HCT116 (cell line): ENCODE data around the gene INPP5F.

Source experiments
- CBX3 ChIP-seq: IDR thresholded peaks from 2 replicates; pipeline ENCODE4 v1.6.1; 2012; ENCODE audit warnings: low read depth
- EZH2 ChIP-seq: fragments of 200-600 bp; sonication (generic); IDR thresholded peaks from 2 replicates; pipeline ENCODE4 v1.6.1; 2017; ENCODE audit warnings: antibody characterized with exemption, mixed run types
- MAX ChIP-seq: IDR thresholded peaks from 2 replicates; pipeline ENCODE4 v1.6.1; 2012
- POLR2A ChIP-seq: IDR thresholded peaks from 2 replicates; pipeline ENCODE4 v1.7.0; 2011; ENCODE audit warnings: borderline replicate concordance; ENCODE audit not compliant: insufficient read depth, insufficient read length; ENCODE audit errors: extremely low read depth
- RAD21 ChIP-seq: IDR thresholded peaks from 2 replicates; pipeline ENCODE4 v1.6.1; 2012; ENCODE audit warnings: low read depth, mild to moderate bottlenecking
- SIN3A ChIP-seq: IDR thresholded peaks from 2 replicates; pipeline ENCODE4 v1.6.1; 2012; ENCODE audit warnings: low read depth
- SP1 ChIP-seq: IDR thresholded peaks from 2 replicates; pipeline ENCODE4 v1.6.1; 2012; ENCODE audit warnings: low read depth
- TCF7L2 ChIP-seq: IDR thresholded peaks from 2 replicates; pipeline ENCODE4 v1.7.0; 2011; ENCODE audit warnings: borderline replicate concordance, inconsistent platforms; ENCODE audit not compliant: insufficient read depth, insufficient read length; ENCODE audit errors: extremely low read depth
- YY1 ChIP-seq: IDR thresholded peaks from 2 replicates; pipeline ENCODE4 v1.6.1; 2011; ENCODE audit warnings: low read length, low read depth, moderate library complexity, mild to moderate bottlenecking; ENCODE audit not compliant: insufficient replicate concordance; ENCODE audit errors: extremely low read depth
- TF ChIP-seq, protein P1 (sequence below), 3 experiments: fragments of 200-600 bp in 1 of 3; sonication (generic) in 1 of 3; IDR thresholded peaks in 2 of 3; conservative IDR thresholded peaks in 1 of 3; 2 replicates each; pipeline ENCODE4 v1.5.1; 2012 to 2017; ENCODE audit warnings: low read depth in 2 of 3, low read length in 2 of 3, antibody characterized with exemption in 1 of 3, borderline replicate concordance in 1 of 3, control low read depth in 1 of 3, mild to moderate bottlenecking in 1 of 3, mixed read lengths in 1 of 3, mixed run types in 1 of 3, moderate library complexity in 1 of 3; ENCODE audit not compliant: insufficient read depth in 1 of 3
- TF ChIP-seq, protein P2 (sequence below): IDR thresholded peaks from 2 replicates; pipeline ENCODE4 v1.6.1; 2011; ENCODE audit warnings: mild to moderate bottlenecking, low read length, moderate library complexity; ENCODE audit not compliant: insufficient replicate concordance; ENCODE audit errors: extremely low read depth

DNA sequence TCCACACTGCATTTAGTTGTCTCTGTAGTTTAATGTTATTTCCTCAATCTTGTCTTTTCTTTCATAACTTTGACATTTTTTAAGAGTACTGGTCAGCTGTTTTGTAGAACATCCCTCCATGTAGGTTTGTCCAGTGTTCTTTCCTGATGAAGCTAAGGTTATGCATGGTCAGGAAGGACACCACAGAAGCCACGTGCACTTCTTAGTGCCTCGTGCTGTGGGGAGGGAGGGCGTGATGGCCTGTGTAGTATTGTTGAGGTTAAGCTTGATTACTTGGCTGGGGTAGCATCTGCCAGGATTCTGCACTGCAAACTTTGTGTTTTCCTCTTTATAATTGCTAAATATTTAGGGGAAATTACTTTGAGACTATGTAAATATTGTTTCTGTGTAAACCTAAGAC, 98.4 kb downstream of the INPP5F start:
- TF ChIP-seq TCF7L2, result no peak
- no peak for TF ChIP-seq SP1
- no peak for TF ChIP-seq MAX
- TF ChIP-seq, protein P1, sequence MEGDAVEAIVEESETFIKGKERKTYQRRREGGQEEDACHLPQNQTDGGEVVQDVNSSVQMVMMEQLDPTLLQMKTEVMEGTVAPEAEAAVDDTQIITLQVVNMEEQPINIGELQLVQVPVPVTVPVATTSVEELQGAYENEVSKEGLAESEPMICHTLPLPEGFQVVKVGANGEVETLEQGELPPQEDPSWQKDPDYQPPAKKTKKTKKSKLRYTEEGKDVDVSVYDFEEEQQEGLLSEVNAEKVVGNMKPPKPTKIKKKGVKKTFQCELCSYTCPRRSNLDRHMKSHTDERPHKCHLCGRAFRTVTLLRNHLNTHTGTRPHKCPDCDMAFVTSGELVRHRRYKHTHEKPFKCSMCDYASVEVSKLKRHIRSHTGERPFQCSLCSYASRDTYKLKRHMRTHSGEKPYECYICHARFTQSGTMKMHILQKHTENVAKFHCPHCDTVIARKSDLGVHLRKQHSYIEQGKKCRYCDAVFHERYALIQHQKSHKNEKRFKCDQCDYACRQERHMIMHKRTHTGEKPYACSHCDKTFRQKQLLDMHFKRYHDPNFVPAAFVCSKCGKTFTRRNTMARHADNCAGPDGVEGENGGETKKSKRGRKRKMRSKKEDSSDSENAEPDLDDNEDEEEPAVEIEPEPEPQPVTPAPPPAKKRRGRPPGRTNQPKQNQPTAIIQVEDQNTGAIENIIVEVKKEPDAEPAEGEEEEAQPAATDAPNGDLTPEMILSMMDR (IDR thresholded peaks at IDR 0.05 in 2 of 3, conservative IDR thresholded peaks at IDR 0.05 in 1 of 3; ENCODE audit: borderline replicate concordance in 1 of 3, insufficient read depth in 1 of 3, low read depth in 2 of 3, low read length in 2 of 3), result no peak
- no peak for TF ChIP-seq YY1
- TF ChIP-seq POLR2A, result no peak
- TF ChIP-seq SIN3A, result no peak
- TF ChIP-seq CBX3, result no peak
- TF ChIP-seq RAD21, result no peak
- TF ChIP-seq, protein P2, sequence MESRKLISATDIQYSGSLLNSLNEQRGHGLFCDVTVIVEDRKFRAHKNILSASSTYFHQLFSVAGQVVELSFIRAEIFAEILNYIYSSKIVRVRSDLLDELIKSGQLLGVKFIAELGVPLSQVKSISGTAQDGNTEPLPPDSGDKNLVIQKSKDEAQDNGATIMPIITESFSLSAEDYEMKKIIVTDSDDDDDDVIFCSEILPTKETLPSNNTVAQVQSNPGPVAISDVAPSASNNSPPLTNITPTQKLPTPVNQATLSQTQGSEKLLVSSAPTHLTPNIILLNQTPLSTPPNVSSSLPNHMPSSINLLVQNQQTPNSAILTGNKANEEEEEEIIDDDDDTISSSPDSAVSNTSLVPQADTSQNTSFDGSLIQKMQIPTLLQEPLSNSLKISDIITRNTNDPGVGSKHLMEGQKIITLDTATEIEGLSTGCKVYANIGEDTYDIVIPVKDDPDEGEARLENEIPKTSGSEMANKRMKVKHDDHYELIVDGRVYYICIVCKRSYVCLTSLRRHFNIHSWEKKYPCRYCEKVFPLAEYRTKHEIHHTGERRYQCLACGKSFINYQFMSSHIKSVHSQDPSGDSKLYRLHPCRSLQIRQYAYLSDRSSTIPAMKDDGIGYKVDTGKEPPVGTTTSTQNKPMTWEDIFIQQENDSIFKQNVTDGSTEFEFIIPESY, result no peak
- TF ChIP-seq EZH2, result no peak
